ENCODE data around the gene COL8A1. TPM values are rescaled to one million over a fixed set of nuclear protein-coding genes. Genes with fewer than 3 reads are reported as not detected.

The COL8A1 gene
- total and polyA plus RNA-seq, 9 of the 15 experiments (the other 6 are each of a cell fraction or from before 2014, with no cell fraction given), result 0.07 TPM; not detected in 8

DNA sequence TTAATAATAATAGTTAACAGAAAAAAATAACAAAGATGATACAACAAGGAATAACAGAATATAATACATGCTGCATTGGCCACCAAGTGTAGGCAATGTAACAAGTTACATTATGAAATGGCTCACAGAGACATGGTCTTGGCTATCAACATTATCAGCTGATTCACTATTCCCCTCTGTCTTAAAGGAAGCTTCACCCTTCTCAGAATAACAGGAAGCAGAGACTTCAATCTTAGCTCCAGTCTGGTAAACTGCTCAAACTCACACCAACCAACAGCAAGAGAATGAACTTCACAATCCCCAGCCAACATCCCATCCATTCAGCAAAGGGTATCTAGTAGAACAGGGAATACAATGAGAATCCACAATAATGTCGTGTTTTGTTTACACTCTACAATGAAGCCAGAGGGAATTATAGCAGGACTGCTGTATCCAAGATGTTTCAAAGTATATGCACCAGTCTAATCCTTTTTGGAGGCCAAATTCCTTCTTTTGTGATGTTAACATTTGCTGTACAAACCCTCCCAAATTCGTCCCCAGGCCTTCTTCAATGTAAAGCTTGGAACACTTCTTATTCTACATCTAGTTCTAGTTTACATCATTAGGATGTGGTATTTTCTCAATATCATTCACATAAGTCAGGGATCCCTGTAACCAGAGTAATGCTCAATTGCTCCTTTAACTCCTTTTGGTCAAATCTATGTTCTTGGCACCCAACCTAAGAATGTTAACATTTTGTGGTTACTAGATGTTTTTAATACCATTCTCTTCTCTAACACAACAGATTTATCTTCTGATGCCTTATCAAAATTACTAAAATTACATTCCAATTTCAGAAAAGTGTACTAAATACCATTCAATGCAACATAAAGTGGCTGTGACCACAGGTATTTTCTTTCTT is 126.9 kb downstream of the COL8A1 start:
- POLR2A ChIA-PET, result interaction anchor here (1.4 kb wide), 1 partner anchor 11 kb away, joined by 6 read pairs; no protein-coding TSS in a partner anchor
- Histone ChIP-seq H3K9ac (ENCODE audit: insufficient read depth in 1 of 2, low read depth in 2 of 2, low read length in 2 of 2) (no peak overlapping the region), H3K4me3 (no peak overlapping the region), H3K27ac (ENCODE audit: extremely low read depth, low read depth, low read length) (no peak overlapping the region), H3K27me3 (ENCODE audit: control insufficient read depth in 2 of 2, insufficient read depth in 2 of 2, low read length in 2 of 2) (0 out of 5 replicates have a peak, but pooled peaks cover 0 to 4% of the 10 kb centered on the region in 2 experiments), H3K79me2 (ENCODE audit: control insufficient read depth, insufficient read depth, low read length) (no peaks in the 10 kb centered on the region), H3K9me1 (ENCODE audit: control insufficient read depth, insufficient read depth, low read length) (no peaks in the 10 kb centered on the region), H3K36me3 (ENCODE audit: control insufficient read depth, insufficient read depth, low read length) (no peaks in the 10 kb centered on the region), H3K4me1 (replicated peaks in 1 of 2; ENCODE audit: control insufficient read depth in 2 of 2, insufficient read depth in 2 of 2, low read length in 2 of 2) (no peaks in the 10 kb centered on the region; a peak in 1 of 5 replicates), H2AFZ (ENCODE audit: low read depth, low read length) (no peak overlapping the region), H3K4me2 (ENCODE audit: insufficient read depth, low read length) (no peak overlapping the region), H3K9me3 (replicated peaks; ENCODE audit: control insufficient read depth, insufficient read depth, low read depth, low read length) (no peaks in the 10 kb centered on the region), H4K20me1 (replicated peaks; ENCODE audit: control insufficient read depth, insufficient read depth, low read length) (no peaks in the 10 kb centered on the region)
- in situ Hi-C loops (cut with MboI) (no loop called here), intact Hi-C loops (cut with micrococcal nuclease) (no loop called here)
- CTCF ChIA-PET (ENCODE audit: low intra/inter-chr PET ratio), result no interaction called here
- no peak for DNase-seq (ENCODE audit: extremely low read depth in 1 of 4, low spot score in 3 of 4)
- BruUV-seq (replicated peaks), result no TSS peak
- ATAC-seq, result peak; percentile 46; the same call in 1 of the 3 replicates
- TF ChIP-seq ELF1 (tag; IDR thresholded peaks at IDR 0.05), result no peak
- TF ChIP-seq ZNF134 (CRISPR knock-in tag; conservative IDR thresholded peaks at IDR 0.05), result no peak
- TF ChIP-seq, protein P1, sequence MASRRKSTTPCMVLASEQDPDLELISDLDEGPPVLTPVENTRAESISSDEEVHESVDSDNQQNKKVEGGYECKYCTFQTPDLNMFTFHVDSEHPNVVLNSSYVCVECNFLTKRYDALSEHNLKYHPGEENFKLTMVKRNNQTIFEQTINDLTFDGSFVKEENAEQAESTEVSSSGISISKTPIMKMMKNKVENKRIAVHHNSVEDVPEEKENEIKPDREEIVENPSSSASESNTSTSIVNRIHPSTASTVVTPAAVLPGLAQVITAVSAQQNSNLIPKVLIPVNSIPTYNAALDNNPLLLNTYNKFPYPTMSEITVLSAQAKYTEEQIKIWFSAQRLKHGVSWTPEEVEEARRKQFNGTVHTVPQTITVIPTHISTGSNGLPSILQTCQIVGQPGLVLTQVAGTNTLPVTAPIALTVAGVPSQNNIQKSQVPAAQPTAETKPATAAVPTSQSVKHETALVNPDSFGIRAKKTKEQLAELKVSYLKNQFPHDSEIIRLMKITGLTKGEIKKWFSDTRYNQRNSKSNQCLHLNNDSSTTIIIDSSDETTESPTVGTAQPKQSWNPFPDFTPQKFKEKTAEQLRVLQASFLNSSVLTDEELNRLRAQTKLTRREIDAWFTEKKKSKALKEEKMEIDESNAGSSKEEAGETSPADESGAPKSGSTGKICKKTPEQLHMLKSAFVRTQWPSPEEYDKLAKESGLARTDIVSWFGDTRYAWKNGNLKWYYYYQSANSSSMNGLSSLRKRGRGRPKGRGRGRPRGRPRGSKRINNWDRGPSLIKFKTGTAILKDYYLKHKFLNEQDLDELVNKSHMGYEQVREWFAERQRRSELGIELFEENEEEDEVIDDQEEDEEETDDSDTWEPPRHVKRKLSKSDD (conservative IDR thresholded peaks at IDR 0.05; ENCODE audit: low read length), result no peak
- TF ChIP-seq TAF7 (tag; IDR thresholded peaks at IDR 0.05), result no peak
- TF ChIP-seq EGR1 (conservative IDR thresholded peaks at IDR 0.05), result no peak
- TF ChIP-seq FOXK1 (CRISPR knock-in tag; IDR thresholded peaks at IDR 0.05; ENCODE audit: borderline replicate concordance), result no peak
- TF ChIP-seq ZNF561 (CRISPR knock-in tag; conservative IDR thresholded peaks at IDR 0.05), result no peak
- TF ChIP-seq, protein P2, sequence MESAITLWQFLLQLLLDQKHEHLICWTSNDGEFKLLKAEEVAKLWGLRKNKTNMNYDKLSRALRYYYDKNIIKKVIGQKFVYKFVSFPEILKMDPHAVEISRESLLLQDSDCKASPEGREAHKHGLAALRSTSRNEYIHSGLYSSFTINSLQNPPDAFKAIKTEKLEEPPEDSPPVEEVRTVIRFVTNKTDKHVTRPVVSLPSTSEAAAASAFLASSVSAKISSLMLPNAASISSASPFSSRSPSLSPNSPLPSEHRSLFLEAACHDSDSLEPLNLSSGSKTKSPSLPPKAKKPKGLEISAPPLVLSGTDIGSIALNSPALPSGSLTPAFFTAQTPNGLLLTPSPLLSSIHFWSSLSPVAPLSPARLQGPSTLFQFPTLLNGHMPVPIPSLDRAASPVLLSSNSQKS (CRISPR knock-in tag; IDR thresholded peaks at IDR 0.05), result no peak
- no peak for TF ChIP-seq RUNX1 (IDR thresholded peaks at IDR 0.05; ENCODE audit: low read depth)
- peak; percentile 12 for TF ChIP-seq DACH1 (IDR thresholded peaks at IDR 0.05; ENCODE audit: partially characterized antibody)
- no peak for TF ChIP-seq POLR2A (conservative IDR thresholded peaks at IDR 0.05)
- TF ChIP-seq NFE2 (IDR thresholded peaks at IDR 0.05; ENCODE audit: low read depth), result peak; percentile 54
- TF ChIP-seq, protein P3, sequence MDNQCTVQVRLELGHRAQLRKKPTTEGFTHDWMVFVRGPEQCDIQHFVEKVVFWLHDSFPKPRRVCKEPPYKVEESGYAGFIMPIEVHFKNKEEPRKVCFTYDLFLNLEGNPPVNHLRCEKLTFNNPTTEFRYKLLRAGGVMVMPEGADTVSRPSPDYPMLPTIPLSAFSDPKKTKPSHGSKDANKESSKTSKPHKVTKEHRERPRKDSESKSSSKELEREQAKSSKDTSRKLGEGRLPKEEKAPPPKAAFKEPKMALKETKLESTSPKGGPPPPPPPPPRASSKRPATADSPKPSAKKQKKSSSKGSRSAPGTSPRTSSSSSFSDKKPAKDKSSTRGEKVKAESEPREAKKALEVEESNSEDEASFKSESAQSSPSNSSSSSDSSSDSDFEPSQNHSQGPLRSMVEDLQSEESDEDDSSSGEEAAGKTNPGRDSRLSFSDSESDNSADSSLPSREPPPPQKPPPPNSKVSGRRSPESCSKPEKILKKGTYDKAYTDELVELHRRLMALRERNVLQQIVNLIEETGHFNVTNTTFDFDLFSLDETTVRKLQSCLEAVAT (IDR thresholded peaks at IDR 0.05), result no peak
- TF ChIP-seq JUND (IDR thresholded peaks at IDR 0.05; ENCODE audit: borderline replicate concordance, low read depth, low read length), result peak; percentile 9; the same call in 1 of the 2 replicates
- TF ChIP-seq JUND (tag; IDR thresholded peaks at IDR 0.05; ENCODE audit: borderline replicate concordance, low read depth, low read length), result no peak
- no peak for TF ChIP-seq ZNF324 (CRISPR knock-in tag; IDR thresholded peaks at IDR 0.05)
- peak; percentile 11; the same call in 1 of the 2 replicates for TF ChIP-seq C11orf30 (IDR thresholded peaks at IDR 0.05; ENCODE audit: low read depth)
- TF ChIP-seq ETV1 (tag; conservative IDR thresholded peaks at IDR 0.05; ENCODE audit: low read depth), result peak; percentile 53
- 0% methylated on average over 2 of the region's 2 CpGs for WGBS (ENCODE audit: insufficient coverage, low coverage, missing lambda C conversion rate)
- no peak for FAIRE-seq
